HepG2 (cell line): ENCODE results near the gene THBS1. TPM values are rescaled to one million over a fixed set of nuclear protein-coding genes. Genes with fewer than 3 reads are reported as not detected.

Source experiments
- ATAC-seq: fragments of 200-7000 bp; cut with Tn5 transposase; 3 replicates; pipeline ENCODE4 v1.9.1; 2020; ENCODE audit warnings: mild to moderate bottlenecking, moderate library complexity
- BruUV-seq: library from RNA; stranded (reverse); fragments of 400-500 nt; replicated peaks from 2 replicates; lab custom pipeline; 2021; lab: Mats Ljungman, UMichigan
- CTCF ChIA-PET: fragments of 300-600 bp; formaldehyde crosslinking; extraction: SDS; loops from one replicate; lab custom pipeline; 2021; ENCODE audit warnings: low total read pairs, inconsistent platforms, low intra/inter-chr PET ratio; lab: Yijun Ruan, JAX
- POLR2A ChIA-PET: fragments of 350-600 bp; sonication (Branson Sonifier 250); formaldehyde crosslinking; loops from one replicate; lab custom pipeline; 2020; ENCODE audit warnings: antibody characterized with exemption, inconsistent platforms; lab: Yijun Ruan, JAX
- DNase-seq: peaks from one replicate; pipeline ENCODE4 v3.0.0-alpha.2; 2015; ENCODE audit warnings: low spot score
- FAIRE-seq: peaks from 3 replicates; lab custom pipeline; 2011; peaks lifted over from hg19 to GRCh38; lab: Jason Lieb, UNC
- H2AFZ ChIP-seq: one replicate; pipeline ENCODE4 v1.6.1; 2011; ENCODE audit warnings: low read length, inconsistent platforms
- H3K27ac ChIP-seq: fragments of 300-600 bp; 3 replicates; pipeline ENCODE4 v1.8.0; 2011; ENCODE audit warnings: mixed run types, mild to moderate bottlenecking, mixed read lengths, low read length, inconsistent platforms; ENCODE audit not compliant: insufficient read depth; ENCODE audit errors: extremely low read length
- H3K27me3 ChIP-seq, 2 experiments: fragments of 200-600 bp in 1 of 2; 2 replicates in 1 of 2; 3 replicates in 1 of 2; pipeline versions ENCODE4 v1.6.0 to v1.8.0; 2011; ENCODE audit warnings: low read length in 2 of 2, mild to moderate bottlenecking in 2 of 2, moderate library complexity in 2 of 2, inconsistent platforms in 1 of 2; ENCODE audit not compliant: insufficient read depth in 2 of 2, control insufficient read depth in 1 of 2
- H3K36me3 ChIP-seq, 2 experiments: fragments of 200-600 bp in 1 of 2; replicated peaks in 1 of 2; 2 replicates in 1 of 2; 3 replicates in 1 of 2; pipeline versions ENCODE4 v1.5.1 to v1.8.0; 2011; ENCODE audit warnings: low read length in 2 of 2, inconsistent platforms in 1 of 2; ENCODE audit not compliant: insufficient read depth in 2 of 2, control insufficient read depth in 1 of 2
- H3K4me1 ChIP-seq: 2 replicates; pipeline ENCODE4 v1.5.1; 2012; ENCODE audit warnings: low read length, inconsistent platforms; ENCODE audit not compliant: insufficient read depth
- H3K4me2 ChIP-seq: 2 replicates; pipeline ENCODE4 v1.6.0; 2011; ENCODE audit warnings: low read depth, low read length, inconsistent platforms
- H3K4me3 ChIP-seq, 3 experiments: fragments of 200-600 bp in 1 of 3; sonication (generic), shearing (Covaris generic) in 1 of 3; replicated peaks in 1 of 3; 2 replicates each; pipeline ENCODE4 v1.5.1; 2011 to 2016; ENCODE audit warnings: low read length in 3 of 3, inconsistent platforms in 2 of 3, low read depth in 2 of 3, mild to moderate bottlenecking in 2 of 3, control low read depth in 1 of 3, mixed read lengths in 1 of 3; ENCODE audit not compliant: insufficient read depth in 1 of 3
- H3K79me2 ChIP-seq: one replicate; pipeline ENCODE4 v1.6.1; 2011; ENCODE audit warnings: low read length, inconsistent platforms; ENCODE audit not compliant: insufficient read depth
- H3K9ac ChIP-seq: 2 replicates; pipeline ENCODE4 v1.6.0; 2011; ENCODE audit warnings: mild to moderate bottlenecking, low read depth, low read length, inconsistent platforms; ENCODE audit not compliant: insufficient read depth
- H3K9me3 ChIP-seq: 2 replicates; pipeline ENCODE4 v1.5.1; 2012; ENCODE audit warnings: mild to moderate bottlenecking, low read length
- H4K20me1 ChIP-seq: 2 replicates; pipeline ENCODE4 v1.6.0; 2011; ENCODE audit warnings: inconsistent platforms, mild to moderate bottlenecking, low read length, moderate library complexity; ENCODE audit not compliant: insufficient read depth
- AGO2 ChIP-seq: fragments of 200-400 bp; formaldehyde crosslinking; optimal IDR thresholded peaks from 2 replicates; pipeline ENCODE3; 2017; ENCODE audit warnings: mild to moderate bottlenecking, low read depth, low read length, moderate library complexity
- DR1 ChIP-seq: sonication (generic); formaldehyde crosslinking; IDR thresholded peaks from 2 replicates; pipeline ENCODE4 v1.8.0; 2021; ENCODE audit warnings: mild to moderate bottlenecking, missing genetic modification reagents, inconsistent platforms
- DZIP1 ChIP-seq: sonication (generic); formaldehyde crosslinking; IDR thresholded peaks from 2 replicates; pipeline ENCODE4 v1.5.0; 2020; ENCODE audit warnings: mild to moderate bottlenecking, missing genetic modification reagents
- HNRNPLL ChIP-seq: fragments of 200-400 bp; formaldehyde crosslinking; IDR thresholded peaks from 2 replicates; pipeline ENCODE4 v1.6.1; 2017; ENCODE audit warnings: mild to moderate bottlenecking, low read depth, low read length; ENCODE audit not compliant: poor library complexity, severe bottlenecking
- KDM3A ChIP-seq: IDR thresholded peaks from 2 replicates; pipeline ENCODE4 v1.6.1; 2018; ENCODE audit warnings: low read depth, missing compliant biosample characterization
- KDM4B ChIP-seq: sonication (generic); formaldehyde crosslinking; IDR thresholded peaks from 2 replicates; pipeline ENCODE4 v1.4.0; 2020; ENCODE audit warnings: missing genetic modification reagents
- SMARCC2 ChIP-seq: fragments of 450-650 bp; IDR thresholded peaks from 2 replicates; pipeline ENCODE4 v1.6.1; 2017; ENCODE audit warnings: antibody characterized with exemption, mild to moderate bottlenecking
- ZKSCAN1 ChIP-seq: fragments of 150-350 bp; IDR thresholded peaks from 2 replicates; pipeline ENCODE4 v1.6.1; 2014; ENCODE audit warnings: low read length
- ZNF251 ChIP-seq: sonication (generic); formaldehyde crosslinking; IDR thresholded peaks from 2 replicates; pipeline ENCODE4 v1.9.0; 2021; ENCODE audit warnings: mild to moderate bottlenecking, missing genetic modification reagents
- ZNF337 ChIP-seq: sonication (generic); formaldehyde crosslinking; IDR thresholded peaks from 2 replicates; pipeline ENCODE4 v1.5.1; 2020; ENCODE audit warnings: missing genetic modification reagents, low read depth, mild to moderate bottlenecking, borderline replicate concordance
- ZNF513 ChIP-seq: sonication (generic); formaldehyde crosslinking; conservative IDR thresholded peaks from 2 replicates; pipeline ENCODE4 v1.5.0; 2020; ENCODE audit warnings: missing genetic modification reagents
- ZNF576 ChIP-seq: sonication (generic); formaldehyde crosslinking; IDR thresholded peaks from 2 replicates; pipeline ENCODE4 v1.4.0; 2020; ENCODE audit warnings: mild to moderate bottlenecking, missing genetic modification reagents
- ZNF790 ChIP-seq: sonication (generic); formaldehyde crosslinking; IDR thresholded peaks from 2 replicates; pipeline ENCODE4 v1.8.0; 2022; ENCODE audit warnings: missing genetic modification reagents, mild to moderate bottlenecking, borderline replicate concordance
- WGBS: methylation state at CpG from one replicate; pipeline ENCODE4 v1.1.6; 2017; ENCODE audit warnings: low lambda C conversion rate; 5-methylcytosine and 5-hydroxymethylcytosine counted together
- in situ Hi-C: cut with HindIII; loops from 2 replicates; pipeline ENCODE4 v1.10.0; 2017; ENCODE audit warnings: low pct_unique_long_range_greater_than_20kb; ENCODE audit not compliant: extremely low pct_ligation_motif_present
- intact Hi-C: fragments of 100-400 bp; cut with micrococcal nuclease; formaldehyde crosslinking; loops from one replicate; pipeline ENCODE4 v1.10.0; 2022; ENCODE audit not compliant: unreplicated experiment
- polyA plus RNA-seq, 8 experiments: library from polyadenylated mRNA; depleted of rRNA in 3 of 8; stranded (reverse) in 7 of 8; unstranded in 1 of 8; fragments of >200 nt; fragmentation: Illumina TruSeq in 4 of 8; extraction: Trizol in 4 of 8; gene quantifications; 2 replicates each; pipeline versions ENCODE4 v1.2.1 to v1.2.3, GENCODE V29; 2011 to 2016; ENCODE audit warnings: low read depth in 4 of 8, missing spikeins in 1 of 8, mixed read lengths in 1 of 8; ENCODE audit not compliant: insufficient read depth in 1 of 8
- total RNA-seq, 5 experiments: library from RNA; depleted of rRNA; stranded (reverse); fragments of >200 nt; fragmentation: Illumina TruSeq; extraction: Trizol; gene quantifications; 2 replicates each; pipeline ENCODE4 v1.2.3, GENCODE V29; 2016; ENCODE audit warnings: low read depth in 1 of 5

The THBS1 gene
- total and polyA plus RNA-seq, 2 of the 13 experiments (the other 11 are each of a cell fraction or from before 2014, with no cell fraction given): 54.7 to 67.1 TPM

- TF ChIP-seq DZIP1 (CRISPR knock-in tag) (no peak), SMARCC2 (no peak), ZNF576 (no peak), HNRNPLL (no peak), DR1 (no peak), ZNF513 (CRISPR knock-in tag) (no peak), ZNF251 (CRISPR knock-in tag) (no peak)
- TF ChIP-seq, all 625 proteins: peak for 0
Measured at GRCh38 chr15:39613271-39613670, 32.4 kb downstream of the THBS1 start (continued).

- DNase-seq (no peak), FAIRE-seq (no peak), ATAC-seq (no peak)
- Histone ChIP-seq H3K9me3 (peaks cover 10% of the 10 kb centered on the region; the same call in 1 of the 2 replicates), H3K4me3 (no peak overlapping the region), H3K9ac (no peak overlapping the region), H4K20me1 (no peaks in the 10 kb centered on the region), H3K79me2 (no peaks in the 10 kb centered on the region), H3K27me3 (no peaks in the 10 kb centered on the region), H3K27ac (no peak overlapping the region), H3K36me3 (no peaks in the 10 kb centered on the region), H3K4me1 (no peaks in the 10 kb centered on the region), H3K4me2 (no peak overlapping the region), H2AFZ (no peak overlapping the region)
- intact Hi-C loops (no loop called here), in situ Hi-C loops (no loop called here)
- CTCF ChIA-PET: no interaction called here
- no TSS peak for BruUV-seq
- TF ChIP-seq ZKSCAN1 (no peak), ZNF337 (no peak), KDM4B (no peak), ZNF790 (CRISPR knock-in tag) (no peak), KDM3A (CRISPR knock-in tag) (no peak), AGO2 (no peak)
- POLR2A ChIA-PET: no interaction called here
- WGBS: 45% methylated on average over 2 of the region's 2 CpGs
Measured at GRCh38 chr15:39613861-39614260, 33.0 kb downstream of the THBS1 start.
